ENCODE results near the gene HIVEP2.

The HIVEP2 gene

GRCh38 chr6:142965164-142965563 lies 20.2 kb upstream of the HIVEP2 start:
- H3K36me3 ChIP-seq, result no peaks in the 10 kb centered on the region
- no peak overlapping the region for H3K4me2 ChIP-seq
- H3K4me3 ChIP-seq, result no peak overlapping the region
- peaks cover 0 to 13% (median 7%) of the 10 kb centered on the region in 11 experiments; a peak in 8 of 22 replicates for H3K9me3 ChIP-seq (replicated peaks in 1 of 11)
- H3K27me3 ChIP-seq, result no peaks in the 10 kb centered on the region
- no peaks in the 10 kb centered on the region for H4K20me1 ChIP-seq
- H3K9ac ChIP-seq, result no peak overlapping the region
- no peak overlapping the region for H3K27ac ChIP-seq
- H3K4me1 ChIP-seq, result peaks cover 0 to 6% (median 0%) of the 10 kb centered on the region in 10 experiments; a peak in 5 of 20 replicates
- peak in 3 of 11 experiments; percentile 33 to 63 (median 39); a peak in 3 of 22 replicates for TF ChIP-seq Cebpa-rat (IDR thresholded peaks at IDR 0.05)

DNA sequence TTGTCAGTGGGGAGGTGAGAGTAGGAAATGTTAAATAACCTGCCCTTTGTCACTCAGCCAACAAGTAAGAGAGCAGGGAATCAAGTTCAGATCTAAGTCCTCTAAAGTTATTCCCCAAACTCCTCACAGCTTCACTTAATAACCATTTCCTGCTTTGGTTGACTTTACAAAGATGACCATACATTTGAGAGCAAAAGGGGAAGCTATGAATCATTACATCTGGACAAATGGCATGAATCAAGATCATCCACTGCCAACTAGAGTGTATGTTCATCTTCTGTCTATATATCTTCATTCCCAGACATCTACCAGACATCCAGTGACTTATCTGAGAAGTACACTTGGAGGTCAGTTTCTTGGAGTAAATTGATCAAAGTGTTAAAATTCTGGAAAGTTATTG lies 15.1 kb upstream of the HIVEP2 start:
- no peak overlapping the region for H3K9ac ChIP-seq
- H3K27ac ChIP-seq, result no peak overlapping the region
- TF ChIP-seq Cebpa-rat (IDR thresholded peaks at IDR 0.05), result no peak
- peak overlapping the region in 3 of 11 experiments; percentile 19 to 62 (median 51); a peak in 5 of 22 replicates for H3K4me2 ChIP-seq
- H3K36me3 ChIP-seq, result no peaks in the 10 kb centered on the region
- H3K4me1 ChIP-seq, result peaks cover 0 to 20% (median under 1%) of the 10 kb centered on the region in 10 experiments; a peak in 9 of 20 replicates
- H3K9me3 ChIP-seq (replicated peaks in 1 of 11), result peaks cover 0 to 10% (median 7%) of the 10 kb centered on the region in 11 experiments; a peak in 8 of 22 replicates
- H4K20me1 ChIP-seq, result no peaks in the 10 kb centered on the region
- no peaks in the 10 kb centered on the region for H3K27me3 ChIP-seq
- no peak overlapping the region for H3K4me3 ChIP-seq

DNA sequence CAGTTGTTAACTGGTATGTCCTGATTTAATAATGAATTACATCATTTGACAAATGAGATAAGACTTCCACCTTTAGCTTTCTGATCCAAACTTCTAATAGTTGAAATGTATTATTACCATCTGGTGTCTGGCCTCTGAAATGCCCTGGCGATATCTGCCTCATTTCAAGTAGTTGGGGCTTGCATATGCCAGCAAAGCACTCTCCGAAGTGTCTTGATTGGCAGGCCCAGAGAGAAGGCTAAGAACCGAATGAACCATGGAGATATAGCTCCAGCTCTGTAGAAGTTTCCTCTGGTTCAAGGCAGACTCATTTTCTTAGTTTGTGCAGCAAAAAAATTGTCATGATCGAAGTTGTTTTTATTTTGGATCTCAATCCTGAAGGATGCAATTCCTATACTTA lies 13.4 kb upstream of the HIVEP2 start:
- Histone ChIP-seq H3K27me3 (no peaks in the 10 kb centered on the region), H3K36me3 (no peaks in the 10 kb centered on the region), H3K9ac (no peak overlapping the region), H3K9me3 (replicated peaks in 1 of 11) (peaks cover 0 to 10% (median 7%) of the 10 kb centered on the region in 11 experiments; a peak in 8 of 22 replicates), H3K4me2 (no peak overlapping the region), H3K4me3 (no peak overlapping the region), H3K4me1 (peaks cover 0 to 36% (median 5%) of the 10 kb centered on the region in 10 experiments; a peak in 10 of 20 replicates), H4K20me1 (no peaks in the 10 kb centered on the region), H3K27ac (no peak overlapping the region)
- no peak for TF ChIP-seq Cebpa-rat (IDR thresholded peaks at IDR 0.05)

GRCh38 chr6:142956726-142957125 lies 11.8 kb upstream of the HIVEP2 start:
- H3K27me3 ChIP-seq, result no peaks in the 10 kb centered on the region
- no peaks in the 10 kb centered on the region for H3K36me3 ChIP-seq
- H3K4me2 ChIP-seq, result no peak overlapping the region
- no peak overlapping the region for H3K9ac ChIP-seq
- H3K27ac ChIP-seq, result no peak overlapping the region
- TF ChIP-seq Cebpa-rat (IDR thresholded peaks at IDR 0.05), result no peak
- peaks cover 5 to 46% (median 11%) of the 10 kb centered on the region in 10 experiments; a peak in 16 of 20 replicates for H3K4me1 ChIP-seq
- no peak overlapping the region for H3K4me3 ChIP-seq
- peaks cover 0 to 10% (median 7%) of the 10 kb centered on the region in 11 experiments; a peak in 8 of 22 replicates for H3K9me3 ChIP-seq (replicated peaks in 1 of 11)
- H4K20me1 ChIP-seq, result no peaks in the 10 kb centered on the region

DNA sequence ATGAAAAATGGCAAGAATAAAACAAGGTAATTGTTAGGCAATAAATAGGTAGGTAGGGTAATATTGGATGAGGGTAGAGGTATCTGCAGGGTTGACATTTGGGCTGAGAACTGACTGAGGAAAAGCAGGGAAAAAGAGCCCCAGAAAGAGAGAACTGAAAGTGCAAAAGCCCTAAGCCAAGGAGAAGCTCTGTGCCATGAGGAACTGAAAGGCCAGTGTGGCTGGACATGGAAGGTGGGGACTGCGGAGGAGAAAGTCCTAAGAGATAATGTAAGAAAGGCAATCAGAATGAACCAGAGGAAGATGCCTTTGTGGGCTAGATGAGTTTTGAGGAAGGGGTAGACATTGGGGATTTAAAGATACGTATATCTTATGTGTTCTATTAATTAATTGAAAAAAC lies 9.9 kb upstream of the HIVEP2 start:
- Histone ChIP-seq H4K20me1 (no peaks in the 10 kb centered on the region), H3K36me3 (no peaks in the 10 kb centered on the region)
- no peak for TF ChIP-seq Cebpa-rat (IDR thresholded peaks at IDR 0.05)

GRCh38 chr6:142953373-142954273 lies 8.6 kb upstream of the HIVEP2 start:
- peak overlapping the region in 2 of 11 experiments; percentile 54 to 63; a peak in 4 of 22 replicates for H3K4me2 ChIP-seq

More for the DNA sequence above, 9.9 kb upstream of the HIVEP2 start:
- no peaks in the 10 kb centered on the region for H3K27me3 ChIP-seq
- no peaks in the 10 kb centered on the region for H3K9me3 ChIP-seq (replicated peaks in 1 of 11)
- peak overlapping the region in 4 of 11 experiments; percentile 33 to 63 (median 37); a peak in 7 of 22 replicates for H3K4me2 ChIP-seq
- no peak overlapping the region for H3K9ac ChIP-seq
- no peak overlapping the region for H3K4me3 ChIP-seq
- H3K27ac ChIP-seq, result no peak overlapping the region
- H3K4me1 ChIP-seq, result peaks cover 5 to 37% (median 11%) of the 10 kb centered on the region in 10 experiments; a peak in 16 of 20 replicates

DNA sequence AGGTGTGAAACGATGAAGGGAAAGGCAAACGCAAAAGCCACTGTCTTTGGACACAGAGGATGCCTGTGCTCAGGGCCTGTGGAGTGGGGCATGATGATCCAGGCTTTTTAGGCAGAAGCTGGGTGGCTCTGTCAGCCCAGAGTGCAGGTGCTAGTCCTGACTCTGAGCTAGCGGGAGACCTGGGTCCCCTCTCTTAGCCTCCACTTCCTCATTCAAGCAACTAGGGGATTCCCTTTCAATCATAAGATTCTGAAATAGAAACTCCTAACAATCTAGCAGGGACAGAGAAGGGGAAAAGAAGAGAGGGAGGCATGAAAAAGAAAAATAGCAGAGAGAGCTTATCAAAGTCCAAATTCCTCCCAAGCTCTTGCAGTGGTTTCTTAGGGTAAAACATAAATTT lies 7.6 kb upstream of the HIVEP2 start:
- Histone ChIP-seq H4K20me1 (no peaks in the 10 kb centered on the region), H3K9ac (no peak overlapping the region; a peak in 1 of 22 replicates), H3K27me3 (no peaks in the 10 kb centered on the region), H3K9me3 (replicated peaks in 1 of 11) (no peaks in the 10 kb centered on the region), H3K27ac (no peak overlapping the region), H3K4me2 (peak overlapping the region in 9 of 11 experiments; percentile 13 to 61 (median 35); a peak in 13 of 22 replicates), H3K4me3 (no peak overlapping the region), H3K4me1 (peaks cover 14 to 52% (median 22%) of the 10 kb centered on the region in 10 experiments; a peak in 19 of 20 replicates), H3K36me3 (no peaks in the 10 kb centered on the region)
- no peak for TF ChIP-seq Cebpa-rat (IDR thresholded peaks at IDR 0.05)

More at GRCh38 chr6:142953373-142954273, 8.6 kb upstream of the HIVEP2 start:
- Histone ChIP-seq H3K27ac (no peak overlapping the region), H3K4me1 (peaks cover 6 to 42% (median 15%) of the 10 kb centered on the region in 10 experiments; a peak in 16 of 20 replicates), H3K4me3 (no peak overlapping the region), H4K20me1 (no peaks in the 10 kb centered on the region), H3K36me3 (no peaks in the 10 kb centered on the region), H3K9me3 (replicated peaks in 1 of 11) (no peaks in the 10 kb centered on the region), H3K27me3 (no peaks in the 10 kb centered on the region), H3K9ac (no peak overlapping the region)
- no peak for TF ChIP-seq Cebpa-rat (IDR thresholded peaks at IDR 0.05)

DNA sequence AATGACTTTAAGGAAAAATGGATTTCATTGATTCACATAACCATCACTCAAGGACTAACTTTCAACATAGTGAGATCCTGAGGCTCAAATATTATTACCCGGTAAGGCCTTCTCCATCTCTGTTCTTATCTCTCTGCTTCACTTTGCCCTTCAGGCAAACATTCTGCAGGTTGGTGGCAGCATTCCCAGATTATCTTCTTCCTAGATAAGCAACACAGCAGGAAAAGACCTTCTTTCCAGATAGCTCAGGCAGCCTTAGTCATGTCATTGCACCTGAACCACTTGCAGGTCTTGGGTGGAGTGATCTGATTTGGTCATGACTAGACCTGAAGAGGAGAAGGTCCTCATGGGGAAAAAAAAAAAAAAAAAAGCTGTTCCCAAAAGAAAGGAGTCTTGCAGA lies 5.3 kb upstream of the HIVEP2 start:
- no peak overlapping the region for H3K9ac ChIP-seq
- no peaks in the 10 kb centered on the region for H3K27me3 ChIP-seq
- H3K4me2 ChIP-seq, result no peak overlapping the region
- no peak overlapping the region for H3K27ac ChIP-seq
- no peaks in the 10 kb centered on the region for H3K9me3 ChIP-seq (replicated peaks in 1 of 11)
- H4K20me1 ChIP-seq, result no peaks in the 10 kb centered on the region
- no peaks in the 10 kb centered on the region for H3K36me3 ChIP-seq
- no peak for TF ChIP-seq Cebpa-rat (IDR thresholded peaks at IDR 0.05)
- no peak overlapping the region for H3K4me3 ChIP-seq
- peaks cover 14 to 48% (median 22%) of the 10 kb centered on the region in 10 experiments; a peak in 19 of 20 replicates for H3K4me1 ChIP-seq

Measured in BLaER1 treated with 17β-estradiol and CSF1 and Interleukin-3, amounts not matched to agents 10 nM and 100 nM (cell line).